K562 (cell line): ENCODE data around the gene LIMCH1. TPM values are rescaled to one million over a fixed set of nuclear protein-coding genes. Genes with fewer than 3 reads are reported as not detected.

ENCODE experiments used
- ATAC-seq: fragments of 200-7000 bp; cut with Tn5 transposase; 3 replicates; pipeline ENCODE4 v1.9.1; 2020; ENCODE audit warnings: moderate library complexity
- BruUV-seq: library from RNA; stranded (reverse); fragments of 400-500 nt; replicated peaks from 2 replicates; lab custom pipeline; 2021; lab: Mats Ljungman, UMichigan
- CTCF ChIA-PET: fragments of 300-600 bp; formaldehyde crosslinking; extraction: SDS; loops from one replicate; lab custom pipeline; 2021; ENCODE audit warnings: low intra/inter-chr PET ratio; lab: Yijun Ruan, JAX
- POLR2A ChIA-PET: fragments of 300-600, 350-650 bp; sonication (Branson Sonifier 250); formaldehyde crosslinking; extraction: SDS; loops from one replicate; lab custom pipeline; 2021; ENCODE audit warnings: antibody characterized with exemption, inconsistent platforms; lab: Yijun Ruan, JAX
- DNase-seq, 4 experiments: peaks; one replicate each; pipeline versions ENCODE4 v3.0.0 to v3.0.0-alpha.2; 2011 to 2018; ENCODE audit warnings: low spot score in 3 of 4, mixed read lengths in 3 of 4; ENCODE audit errors: extremely low read depth in 1 of 4
- FAIRE-seq: peaks from 2 replicates; lab custom pipeline; 2011; peaks lifted over from hg19 to GRCh38; lab: Jason Lieb, UNC
- H2AFZ ChIP-seq: 2 replicates; pipeline ENCODE4 v1.6.0; 2011; ENCODE audit warnings: low read depth, low read length, control low read depth, inconsistent platforms
- H3K27ac ChIP-seq: fragments of 200-600 bp; 3 replicates; pipeline ENCODE4 v1.8.0; 2011; ENCODE audit warnings: low read depth, mild to moderate bottlenecking, control low read depth, inconsistent platforms, low read length, moderate library complexity, mixed read lengths; ENCODE audit errors: extremely low read depth
- H3K27me3 ChIP-seq, 2 experiments: fragments of 300-600 bp in 1 of 2; 2 replicates in 1 of 2; 3 replicates in 1 of 2; pipeline versions ENCODE4 v1.6.0 to v1.8.0; 2011; ENCODE audit warnings: inconsistent platforms in 2 of 2, low read length in 2 of 2, mild to moderate bottlenecking in 1 of 2, mixed read lengths in 1 of 2, moderate library complexity in 1 of 2; ENCODE audit not compliant: control insufficient read depth in 2 of 2, insufficient read depth in 2 of 2
- H3K36me3 ChIP-seq: fragments of 300-600 bp; 3 replicates; pipeline ENCODE4 v1.8.0; 2011; ENCODE audit warnings: mild to moderate bottlenecking, low read length, inconsistent platforms; ENCODE audit not compliant: control insufficient read depth, insufficient read depth
- H3K4me1 ChIP-seq, 2 experiments: fragments of 200-600 bp in 1 of 2; replicated peaks in 1 of 2; 2 replicates in 1 of 2; 3 replicates in 1 of 2; pipeline versions ENCODE4 v1.5.1 to v1.8.0; 2011; ENCODE audit warnings: inconsistent platforms in 2 of 2, low read length in 2 of 2, mild to moderate bottlenecking in 1 of 2, mixed read lengths in 1 of 2, moderate library complexity in 1 of 2; ENCODE audit not compliant: control insufficient read depth in 2 of 2, insufficient read depth in 2 of 2
- H3K4me2 ChIP-seq: 2 replicates; pipeline ENCODE4 v1.6.1; 2011; ENCODE audit warnings: low read length, control low read depth, inconsistent platforms, mixed read lengths; ENCODE audit not compliant: insufficient read depth
- H3K4me3 ChIP-seq: fragments of 200-600 bp; sonication (generic), shearing (Covaris generic); 2 replicates; pipeline ENCODE4 v1.5.1; 2016; ENCODE audit warnings: control low read depth, inconsistent platforms
- H3K79me2 ChIP-seq: fragments of 200-600 bp; 3 replicates; pipeline ENCODE4 v1.8.0; 2011; ENCODE audit warnings: low read length, inconsistent platforms; ENCODE audit not compliant: control insufficient read depth, insufficient read depth
- H3K9ac ChIP-seq, 2 experiments: 2 replicates each; pipeline versions ENCODE4 v1.6.0 to v1.6.1; 2011; ENCODE audit warnings: low read depth in 2 of 2, low read length in 2 of 2, control low read depth in 1 of 2, inconsistent platforms in 1 of 2, mild to moderate bottlenecking in 1 of 2, mixed read lengths in 1 of 2; ENCODE audit not compliant: insufficient read depth in 1 of 2
- H3K9me1 ChIP-seq: one replicate; pipeline ENCODE4 v1.6.0; 2011; ENCODE audit warnings: inconsistent platforms, mild to moderate bottlenecking, low read length, moderate library complexity; ENCODE audit not compliant: control insufficient read depth, insufficient read depth
- H3K9me3 ChIP-seq: replicated peaks from 2 replicates; pipeline ENCODE4 v1.5.1; 2011; ENCODE audit warnings: low read depth, low read length, inconsistent platforms; ENCODE audit not compliant: control insufficient read depth, insufficient read depth
- H4K20me1 ChIP-seq: replicated peaks from 2 replicates; pipeline ENCODE4 v1.6.1; 2011; ENCODE audit warnings: low read length, inconsistent platforms, mixed read lengths; ENCODE audit not compliant: control insufficient read depth, insufficient read depth
- SP2 ChIP-seq: IDR thresholded peaks from 2 replicates; pipeline ENCODE4 v1.6.1; 2011; ENCODE audit warnings: mild to moderate bottlenecking, low read depth, low read length, moderate library complexity; ENCODE audit not compliant: poor library complexity, severe bottlenecking; ENCODE audit errors: extremely low read depth
- YY1 ChIP-seq, 3 experiments: IDR thresholded peaks; 2 replicates each; pipeline ENCODE4 v1.6.1; 2011; ENCODE audit warnings: low read length in 2 of 3, mild to moderate bottlenecking in 2 of 3, moderate library complexity in 2 of 3, borderline replicate concordance in 1 of 3, control low read depth in 1 of 3, low read depth in 1 of 3; ENCODE audit not compliant: insufficient read depth in 3 of 3, insufficient replicate concordance in 2 of 3, control insufficient read depth in 1 of 3, insufficient read length in 1 of 3; ENCODE audit errors: extremely low read depth in 1 of 3
- ZBTB33 ChIP-seq: sonication (generic); formaldehyde crosslinking; IDR thresholded peaks from 2 replicates; pipeline ENCODE4 v1.8.1; 2023; ENCODE audit warnings: mild to moderate bottlenecking, missing genetic modification reagents
- WGBS: fragments of 100-300 bp; shearing (Covaris generic); methylation state at CpG from one replicate; pipeline ENCODE4 v1.1.6; 2016; ENCODE audit warnings: low coverage, mixed read lengths; ENCODE audit not compliant: insufficient coverage; ENCODE audit errors: missing lambda C conversion rate; 5-methylcytosine and 5-hydroxymethylcytosine counted together
- in situ Hi-C: fragments of 300-500 bp; cut with MboI; formaldehyde crosslinking; loops from 4 replicates; pipeline ENCODE4 v1.15.0; 2018; ENCODE audit warnings: inconsistent platforms, mixed read lengths
- intact Hi-C: fragments of 100-400 bp; cut with micrococcal nuclease; formaldehyde crosslinking; loops from 2 replicates; pipeline ENCODE4 v1.14.2; 2022
- polyA plus RNA-seq, 8 experiments: library from polyadenylated mRNA; depleted of rRNA in 4 of 8; stranded (reverse) in 5 of 8; unstranded in 3 of 8; fragments of >200 nt; fragmentation: Nextera tagmentation in 2 of 8; fragmentation: Illumina TruSeq in 1 of 8; extraction: Ambion mirVana in 2 of 8; extraction: Trizol in 1 of 8; gene quantifications; 2 replicates each; pipeline versions ENCODE4 v1.2.1 to v1.2.3, GENCODE V29; 2011 to 2014; ENCODE audit warnings: inconsistent platforms in 1 of 8, missing spikeins in 1 of 8
- total RNA-seq, 7 experiments: library from RNA; depleted of rRNA in 6 of 7; stranded (reverse); fragments of >200 nt in 6 of 7; fragmentation: Illumina TruSeq in 2 of 7; extraction: Trizol in 2 of 7; gene quantifications; 2 replicates each; pipeline versions ENCODE4 v1.2.1 to v1.2.3, GENCODE V29; 2011 to 2021; ENCODE audit warnings: low replicate concordance in 1 of 7

Gene LIMCH1
- total and polyA plus RNA-seq, 9 of the 15 experiments (the other 6 are each of a cell fraction or from before 2014, with no cell fraction given), result 0.35 TPM; not detected in 8

GRCh38 chr4:41713768-41714167, 175.8 kb downstream of the LIMCH1 start:
- no peak overlapping the region for H2AFZ ChIP-seq
- no peak for ATAC-seq
- DNase-seq, result no peak
- no peaks in the 10 kb centered on the region for H3K79me2 ChIP-seq
- no peaks in the 10 kb centered on the region for H3K9me1 ChIP-seq
- TF ChIP-seq YY1 (IDR thresholded peaks at IDR 0.05; ENCODE audit: borderline replicate concordance in 1 of 3, control insufficient read depth in 1 of 3, extremely low read depth in 1 of 3, insufficient read depth in 3 of 3, insufficient read length in 1 of 3, insufficient replicate concordance in 2 of 3, low read depth in 1 of 3, low read length in 2 of 3), result no peak
- TF ChIP-seq SP2, result no peak
- no peak for TF ChIP-seq ZBTB33 (CRISPR knock-in tag)
- intact Hi-C loops (no loop called here), in situ Hi-C loops (no loop called here)
- no peak overlapping the region for H3K4me3 ChIP-seq
- no peaks in the 10 kb centered on the region for H3K9me3 ChIP-seq
- H3K27ac ChIP-seq, result no peak overlapping the region
- CTCF ChIA-PET, result no interaction called here
- POLR2A ChIA-PET, result no interaction called here
- H3K4me1 ChIP-seq, result no peaks in the 10 kb centered on the region
- 0% methylated on average over 1 of the region's 1 CpG for WGBS
- no peaks in the 10 kb centered on the region for H4K20me1 ChIP-seq
- H3K27me3 ChIP-seq, result no peaks in the 10 kb centered on the region
- no peak overlapping the region for H3K9ac ChIP-seq
- no peak overlapping the region for H3K4me2 ChIP-seq
- no peak for FAIRE-seq
- BruUV-seq, result no TSS peak
- no peaks in the 10 kb centered on the region for H3K36me3 ChIP-seq
